Effector CD8-positive, alpha-beta T cell (primary cell): ENCODE data around the gene KLK14.

Experiments
- DNase-seq: peaks from one replicate; lab custom pipeline; 2025; lab: John Stamatoyannopoulos, UW

Gene KLK14

GRCh38 chr19:51086153-51086850, 3.6 kb upstream of the KLK14 start:
- DNase-seq = no peak

- no peak for DNase-seq
These were observed 1.8 kb upstream of the KLK14 start for GRCh38 chr19:51084505-51084904.

- no peak for DNase-seq
These were observed 1.1 kb upstream of the KLK14 start for GRCh38 chr19:51083783-51084182.

- no peak for DNase-seq
These were observed 494 bp upstream of the KLK14 start for GRCh38 chr19:51083181-51083580.

GRCh38 chr19:51081476-51081875, 1.2 kb downstream of the KLK14 start:
- DNase-seq = no peak

- DNase-seq = no peak
These were observed 3.1 kb downstream of the KLK14 start for GRCh38 chr19:51079481-51080110.

GRCh38 chr19:51078731-51079130, 4.0 kb downstream of the KLK14 start:
- DNase-seq = no peak

GRCh38 chr19:51078104-51078503, 4.6 kb downstream of the KLK14 start:
- no peak for DNase-seq

- no peak for DNase-seq
These were observed 6.0 kb downstream of the KLK14 start for GRCh38 chr19:51076631-51077213.

- DNase-seq = no peak
These were observed 6.7 kb downstream of the KLK14 start for GRCh38 chr19:51075998-51076397.

GRCh38 chr19:51071095-51071405, 11.6 kb downstream of the KLK14 start:
- DNase-seq = no peak

- DNase-seq = no peak
These were observed 12.2 kb downstream of the KLK14 start for GRCh38 chr19:51070334-51071094.

- no peak for DNase-seq
These were observed 16.1 kb downstream of the KLK14 start for GRCh38 chr19:51066393-51067186.

- no peak for DNase-seq
These were observed 17.3 kb downstream of the KLK14 start for GRCh38 chr19:51065221-51065960.

GRCh38 chr19:51064534-51065220, 18.0 kb downstream of the KLK14 start, which contains the start of gene KLK13:
Gene KLK13 (minus strand): TSS chr19:51065092. CDS start chr19:51065067, 25 bp downstream.
- no peak for DNase-seq

- DNase-seq = no peak
These were observed 19.0 kb downstream of the KLK14 start for GRCh38 chr19:51063664-51064063.

- no peak for DNase-seq
These were observed 21.7 kb downstream of the KLK14 start for GRCh38 chr19:51060973-51061372.

GRCh38 chr19:51060336-51060735, 22.4 kb downstream of the KLK14 start:
- DNase-seq = no peak

- no peak for DNase-seq
These were observed 23.0 kb downstream of the KLK14 start for GRCh38 chr19:51059715-51060114.

GRCh38 chr19:51055866-51056265, 26.8 kb downstream of the KLK14 start:
- no peak for DNase-seq

GRCh38 chr19:51047031-51047335, 35.7 kb downstream of the KLK14 start:
- no peak for DNase-seq
